HG03442 (cell line): ENCODE data around the gene EPB41L3.
"Not testable (repeated sequence)": the region's sequence is repeated elsewhere in the genome, so short reads cannot be mapped to it uniquely, and the experiment has no call there.

Source experiments
- ATAC-seq: cut with Tn5 transposase; IDR thresholded peaks from one replicate; pipeline ENCODE4 v1.9.1; 2021; ENCODE audit warnings: mild to moderate bottlenecking, moderate library complexity; ENCODE audit not compliant: unreplicated experiment

The EPB41L3 gene

GRCh38 chr18:5543773-5544389 is at the start of gene EPB41L3:
TSS of gene EPB41L3 (minus strand) at chr18:5543997. CDS start at chr18:5489183, 54,814 bp downstream.
- ATAC-seq, result no peak

- no peak for ATAC-seq
Measured at GRCh38 chr18:5588529-5588928, 44.7 kb upstream of the EPB41L3 start.

DNA sequence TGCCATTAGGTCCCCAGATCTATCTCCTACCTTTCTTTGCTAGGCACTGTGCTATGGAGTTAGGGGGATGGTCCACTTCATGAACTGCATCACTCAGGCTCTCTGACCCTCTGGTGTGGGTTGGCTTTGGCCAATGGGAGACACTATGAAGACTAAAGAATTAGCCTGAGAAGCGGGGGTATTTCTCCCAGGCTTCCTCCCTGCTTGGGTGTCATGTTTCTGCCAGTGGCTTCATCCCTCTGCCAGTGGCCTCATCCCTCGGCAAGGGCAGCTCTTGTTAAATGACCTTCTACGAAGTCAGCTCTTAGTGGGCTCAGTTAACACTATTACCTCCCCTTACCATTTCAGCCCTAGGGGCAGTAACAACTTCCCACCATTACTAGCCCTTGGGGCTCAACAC is 41.9 kb upstream of the EPB41L3 start:
- no peak for ATAC-seq

GRCh38 chr18:5584746-5585417 is 41.1 kb upstream of the EPB41L3 start:
- ATAC-seq, result no peak

DNA sequence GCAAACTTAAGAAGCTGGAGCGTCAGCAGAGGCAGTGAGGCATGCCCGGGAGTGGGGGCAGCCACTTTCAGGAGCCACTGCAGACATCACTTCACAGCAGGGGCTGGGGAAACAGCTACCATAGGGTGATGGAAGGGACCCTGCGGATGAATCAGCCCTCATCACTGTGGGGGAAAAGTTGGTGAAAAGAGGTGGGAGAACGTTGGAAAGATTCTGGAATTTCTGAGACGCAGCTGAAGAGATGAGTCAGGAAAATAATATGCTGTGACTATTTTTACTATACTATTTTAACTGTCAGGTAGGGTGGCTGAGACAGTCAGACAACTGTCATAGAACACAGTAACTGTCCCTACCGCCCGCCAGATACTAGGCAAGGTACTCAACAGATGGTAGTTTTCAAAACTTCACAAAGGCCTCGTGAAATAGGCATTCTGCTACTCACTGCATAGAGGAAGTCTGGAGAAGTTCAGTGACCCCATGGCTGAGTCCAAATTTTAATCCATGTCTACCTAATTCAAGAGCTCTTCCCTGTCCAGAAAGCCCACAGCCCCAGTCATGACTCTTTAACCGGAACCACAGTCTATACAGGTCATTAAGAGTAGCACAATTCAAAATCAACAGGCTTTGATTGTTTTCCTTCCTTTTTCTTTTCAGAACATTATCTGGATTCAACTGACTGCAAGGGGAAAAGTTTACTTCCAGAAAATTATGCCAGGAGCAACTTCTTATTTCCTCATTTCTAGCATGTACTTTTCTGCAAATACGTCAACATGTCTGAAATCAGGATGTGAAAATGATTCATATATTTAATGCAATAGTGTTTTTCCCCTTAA is 39.3 kb upstream of the EPB41L3 start:
- no peak for ATAC-seq

GRCh38 chr18:5582076-5582475 is 38.3 kb upstream of the EPB41L3 start:
- ATAC-seq, result no peak

DNA sequence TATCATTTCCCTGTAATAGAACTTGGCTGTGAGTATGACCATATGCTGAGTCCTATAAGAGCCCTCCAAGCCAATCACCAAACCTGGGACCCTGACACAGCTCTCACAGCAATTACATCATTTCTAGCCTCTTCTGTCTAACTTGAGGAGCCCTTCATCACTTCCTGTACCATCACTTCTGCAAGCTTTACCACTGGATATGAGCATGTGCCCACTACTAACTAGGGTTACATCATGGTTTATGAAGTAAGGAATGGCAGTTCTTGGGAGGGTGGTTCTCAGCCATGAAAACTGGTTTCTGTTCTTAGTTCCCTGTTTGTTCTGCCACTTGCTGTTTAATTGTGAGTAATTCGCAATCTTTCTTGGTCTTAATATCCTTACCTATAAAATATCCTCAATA is 31.0 kb upstream of the EPB41L3 start:
- ATAC-seq, result no peak

GRCh38 chr18:5571666-5572065 is 27.9 kb upstream of the EPB41L3 start:
- no peak for ATAC-seq

- ATAC-seq, result not testable (repeated sequence)
Measured at GRCh38 chr18:5570613-5571012, 26.8 kb upstream of the EPB41L3 start.

- ATAC-seq, result no peak
Measured at GRCh38 chr18:5568416-5568815, 24.6 kb upstream of the EPB41L3 start.

GRCh38 chr18:5558851-5559250 is 15.1 kb upstream of the EPB41L3 start:
- ATAC-seq, result no peak

- ATAC-seq, result no peak
Measured at GRCh38 chr18:5556310-5556974, 12.6 kb upstream of the EPB41L3 start.

DNA sequence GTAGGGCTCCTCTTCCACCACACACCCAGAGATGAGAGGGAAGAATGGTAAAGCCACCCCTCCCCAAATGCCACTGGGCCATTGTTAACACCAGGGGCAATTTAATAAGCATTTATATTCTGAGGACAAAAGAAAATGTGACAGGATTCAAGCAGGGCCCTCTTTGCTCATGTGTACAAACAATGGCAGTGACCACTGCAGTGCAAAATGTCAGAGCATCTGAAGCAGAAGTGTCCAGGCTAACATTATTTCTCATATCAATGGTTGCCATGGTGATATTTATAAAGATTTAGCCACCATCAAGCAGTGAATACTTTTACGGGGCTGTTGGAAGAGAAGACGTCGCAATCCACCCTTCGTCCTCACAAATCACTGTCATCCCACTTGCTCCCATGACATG is 10.8 kb upstream of the EPB41L3 start:
- ATAC-seq, result no peak

DNA sequence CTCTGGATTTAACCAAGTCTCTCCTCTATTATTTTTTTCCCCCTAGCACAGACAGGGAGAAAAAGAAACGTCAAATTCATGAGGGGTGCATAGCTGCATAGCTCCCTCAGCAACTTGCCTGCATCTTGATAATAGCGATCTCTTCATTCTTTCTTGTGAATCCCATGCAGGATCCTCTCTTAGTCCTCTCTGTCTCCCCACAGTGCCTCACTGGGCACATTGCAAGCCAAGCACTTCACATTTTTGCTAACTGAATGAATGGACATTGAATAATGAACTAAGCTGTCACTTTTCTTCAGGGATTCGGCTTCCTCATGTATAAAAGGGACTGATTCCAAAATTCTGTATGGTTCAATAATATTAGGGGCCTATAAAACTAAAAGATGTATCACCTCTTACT is 2.9 kb upstream of the EPB41L3 start:
- ATAC-seq, result no peak

DNA sequence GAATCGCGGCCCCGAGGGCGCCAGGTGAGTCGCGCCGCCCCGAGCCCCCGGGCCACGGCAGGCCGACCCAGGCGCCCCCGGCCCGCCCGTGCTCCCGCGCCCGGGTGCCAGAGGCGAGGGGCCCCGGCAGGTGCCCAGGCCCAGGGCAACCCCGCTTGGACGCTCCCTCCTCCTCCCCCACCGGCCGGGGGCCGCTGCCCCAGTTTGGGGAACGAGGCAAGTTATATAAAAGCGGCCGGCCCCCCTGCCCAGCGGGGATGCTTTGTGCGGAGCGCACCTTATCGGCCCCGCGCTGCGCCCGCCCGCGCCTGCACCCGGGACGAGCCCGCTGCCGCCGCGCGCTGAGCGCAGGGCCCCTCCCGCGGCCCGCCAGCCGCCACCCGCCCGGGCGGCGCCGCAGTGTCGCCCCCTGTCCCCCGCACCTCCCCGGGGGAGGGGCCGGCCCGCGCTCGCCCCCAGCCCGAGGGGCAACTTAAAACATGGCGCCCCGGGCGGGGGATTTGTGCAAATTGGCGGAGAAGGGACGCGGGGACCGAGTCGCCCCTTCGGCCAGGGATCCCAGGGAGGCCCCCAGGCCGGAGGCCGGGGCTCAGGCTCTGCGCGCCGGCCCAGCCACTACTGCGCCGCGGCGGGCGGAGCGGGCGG is 639 bp downstream of the EPB41L3 start:
- no peak for ATAC-seq

- no peak for ATAC-seq
Measured at GRCh38 chr18:5542515-5543035, 1.2 kb downstream of the EPB41L3 start.

- no peak for ATAC-seq
Measured at GRCh38 chr18:5541644-5542043, 2.2 kb downstream of the EPB41L3 start.

GRCh38 chr18:5539391-5539790 is 4.4 kb downstream of the EPB41L3 start:
- no peak for ATAC-seq

- no peak for ATAC-seq
Measured at GRCh38 chr18:5538544-5538943, 5.3 kb downstream of the EPB41L3 start.

DNA sequence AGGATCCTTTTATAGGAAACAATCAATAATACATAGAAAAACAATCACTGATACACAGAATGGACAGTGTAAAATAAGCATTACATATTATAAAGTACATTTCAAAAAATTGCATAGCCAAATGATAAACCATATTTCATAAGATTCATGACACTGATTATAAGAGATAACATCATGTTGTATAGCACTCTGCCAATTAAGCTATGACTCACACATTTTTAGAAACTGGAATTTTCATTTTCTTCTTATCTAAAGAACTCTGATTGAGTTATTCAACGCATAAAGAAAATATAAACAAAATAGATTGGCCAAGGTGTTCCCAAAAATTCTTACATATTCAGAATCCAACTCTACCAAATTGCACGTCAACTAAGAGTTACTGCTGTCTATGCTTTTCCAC is 5.9 kb downstream of the EPB41L3 start:
- ATAC-seq, result no peak

DNA sequence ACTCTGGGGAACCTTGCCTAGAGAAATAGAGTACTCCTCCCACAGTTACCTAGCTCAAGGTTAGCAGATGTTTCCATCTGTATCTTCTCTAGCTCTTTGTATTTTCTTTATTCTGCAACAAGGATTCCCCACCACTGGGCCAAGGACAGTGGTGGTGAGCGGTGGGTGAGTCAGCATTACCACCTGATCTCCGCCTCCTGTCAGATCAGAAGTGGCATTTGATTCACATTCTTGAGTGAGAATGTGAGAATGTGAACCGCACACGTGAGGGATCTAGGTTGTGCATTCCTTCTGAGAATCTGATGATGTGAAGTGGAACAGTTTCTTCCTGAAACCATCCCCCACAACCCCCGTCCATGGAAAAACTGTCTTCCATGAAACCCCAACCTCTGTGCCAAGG is 9.0 kb downstream of the EPB41L3 start:
- no peak for ATAC-seq
